Activated naive CD8-positive, alpha-beta T cell treated with anti-CD3 and anti-CD28 coated beads, Interleukin-2, amount 50 U/mL, for 24 hours (primary cell): ENCODE measurements around the gene SNX33.
"Not testable (repeated sequence)": the region's sequence is repeated elsewhere in the genome, so short reads cannot be mapped to it uniquely, and the experiment has no call there.

Source experiments
- ATAC-seq: fragments of 150-1000 bp; cut with Tn5 transposase; one replicate; pipeline ENCODE4 v1.10.0; 2021
- DNase-seq: peaks from one replicate; pipeline ENCODE4 v3.0.0; 2021
- H3K27ac Mint-ChIP-seq: one replicate; pipeline ENCODE4 v1.8.0; 2021; ENCODE audit warnings: mild to moderate bottlenecking, mixed read lengths
- H3K27me3 Mint-ChIP-seq: one replicate; pipeline ENCODE4 v1.8.0; 2021; ENCODE audit warnings: mixed read lengths
- H3K36me3 Mint-ChIP-seq: one replicate; pipeline ENCODE4 v1.8.0; 2021; ENCODE audit warnings: low read depth, mixed read lengths
- H3K4me1 Mint-ChIP-seq: one replicate; pipeline ENCODE4 v1.8.0; 2021; ENCODE audit warnings: mixed read lengths
- H3K4me3 Mint-ChIP-seq: one replicate; pipeline ENCODE4 v1.8.0; 2021; ENCODE audit warnings: mild to moderate bottlenecking, moderate library complexity, mixed read lengths
- H3K9me3 Mint-ChIP-seq: one replicate; pipeline ENCODE4 v1.8.0; 2021; ENCODE audit warnings: mixed read lengths

SNX33 gene

DNA sequence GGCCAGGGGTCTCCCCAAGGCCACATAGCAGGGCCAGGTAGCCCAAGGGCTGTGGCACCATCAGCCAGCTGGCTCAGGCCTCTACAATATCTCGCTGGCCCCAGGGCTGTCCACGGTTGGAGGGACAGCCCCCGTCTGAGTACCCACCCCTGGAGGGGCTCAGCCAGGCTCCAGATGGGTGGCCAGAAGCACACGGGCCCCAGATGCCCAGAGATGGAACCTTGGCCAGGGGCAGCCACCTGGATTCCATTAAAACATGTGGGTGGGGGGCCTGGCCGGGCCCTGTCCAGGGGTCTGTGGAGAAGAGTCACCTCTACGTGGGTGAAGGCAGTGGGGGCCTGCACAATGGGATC lies 56.5 kb downstream of the SNX33 start:
- no peaks in the 10 kb centered on the region for H3K36me3 Mint-ChIP-seq
- no peak for ATAC-seq
- H3K9me3 Mint-ChIP-seq = no peaks in the 10 kb centered on the region
- no peak overlapping the region for H3K27ac Mint-ChIP-seq
- H3K27me3 Mint-ChIP-seq = no peaks in the 10 kb centered on the region
- no peak for DNase-seq
- H3K4me3 Mint-ChIP-seq = no peak overlapping the region
- peaks cover 13% of the 10 kb centered on the region for H3K4me1 Mint-ChIP-seq

DNA sequence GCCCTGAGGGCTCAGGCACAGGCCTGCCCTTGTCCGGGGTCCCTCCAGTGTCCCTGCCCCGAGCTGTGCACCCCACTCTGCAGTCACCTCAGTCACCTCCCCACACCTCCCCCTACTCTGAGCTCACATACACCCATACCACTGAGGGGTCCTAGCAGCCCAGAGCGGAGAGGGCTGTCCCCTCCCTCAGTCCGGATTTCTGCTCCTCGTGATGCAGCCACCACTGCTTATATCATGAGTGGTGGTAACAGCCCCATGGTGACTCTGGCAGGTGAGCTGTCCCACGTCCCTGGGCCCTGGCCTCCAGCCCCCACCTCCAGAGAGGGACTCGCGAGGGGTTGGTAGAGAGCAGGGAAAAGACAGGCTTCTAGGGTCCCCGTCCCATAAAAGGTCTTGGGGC lies 56.9 kb downstream of the SNX33 start:
- no peaks in the 10 kb centered on the region for H3K36me3 Mint-ChIP-seq
- H3K27ac Mint-ChIP-seq = no peak overlapping the region
- H3K4me1 Mint-ChIP-seq = peaks cover 11% of the 10 kb centered on the region
- H3K27me3 Mint-ChIP-seq = no peaks in the 10 kb centered on the region
- ATAC-seq (no peak), DNase-seq (no peak)
- no peak overlapping the region for H3K4me3 Mint-ChIP-seq
- no peaks in the 10 kb centered on the region for H3K9me3 Mint-ChIP-seq

DNA sequence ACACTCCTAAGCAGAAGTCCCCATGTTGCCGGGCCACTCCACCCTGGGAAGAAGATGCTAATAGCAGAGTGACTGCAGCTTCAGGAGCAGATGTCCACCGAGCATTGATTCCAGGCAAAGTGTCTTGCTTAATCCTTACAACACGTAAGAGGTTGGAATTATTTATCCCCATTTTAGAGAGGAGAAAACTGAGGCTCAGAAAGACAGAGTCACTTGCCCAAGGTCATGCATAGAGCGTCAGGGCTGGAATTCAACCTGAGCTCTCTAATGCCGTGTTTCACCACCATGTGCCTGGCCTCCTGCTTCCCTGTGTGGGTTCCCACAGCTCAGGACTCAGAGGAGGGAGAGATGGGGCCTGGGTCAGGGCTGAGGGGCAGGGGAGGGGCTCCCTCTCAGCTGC lies 57.7 kb downstream of the SNX33 start:
- H3K4me1 Mint-ChIP-seq, H3K9me3 Mint-ChIP-seq, H3K4me3 Mint-ChIP-seq, DNase-seq, ATAC-seq, H3K27me3 Mint-ChIP-seq, H3K27ac Mint-ChIP-seq, H3K36me3 Mint-ChIP-seq: not testable (repeated sequence)

DNA sequence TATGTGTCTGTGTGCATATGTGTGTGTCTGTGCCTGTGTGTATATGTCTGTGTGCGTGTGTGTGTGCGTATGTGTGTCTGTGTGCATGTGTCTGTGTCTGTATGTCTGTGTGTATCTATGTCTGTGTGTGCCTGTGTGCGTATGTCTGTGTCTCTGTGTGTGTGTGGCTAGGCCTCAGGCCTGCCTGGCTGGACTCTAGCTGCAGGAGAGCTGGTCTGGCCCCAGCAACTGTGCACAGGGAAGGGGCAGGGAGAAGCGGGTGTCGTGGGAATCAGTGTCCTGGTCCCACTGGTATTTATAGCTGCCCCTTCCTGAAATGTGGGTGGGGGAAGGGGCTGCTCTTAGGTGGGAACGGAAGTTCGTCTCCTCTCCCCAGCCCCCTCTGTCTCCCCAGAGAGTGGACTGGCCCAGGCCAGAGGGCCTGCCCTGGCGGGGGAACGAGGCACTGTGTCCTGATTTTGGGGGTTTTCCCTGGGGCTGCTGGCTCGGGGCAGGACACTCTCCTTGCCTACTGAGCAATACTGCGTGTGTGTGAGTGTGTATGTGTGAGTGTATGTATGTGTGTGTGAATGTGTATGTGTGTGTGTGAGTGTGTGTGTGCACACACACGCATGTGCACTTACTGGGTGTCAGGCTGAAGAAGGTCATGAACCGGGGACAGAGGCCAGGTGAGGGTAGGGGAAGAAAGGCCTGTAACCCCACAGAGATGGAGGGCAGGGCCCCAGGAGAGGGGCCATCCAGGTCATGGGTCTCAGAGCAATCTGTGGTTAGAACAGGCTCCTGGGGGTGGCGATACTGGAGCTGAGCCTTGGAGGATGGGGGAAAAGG lies 58.4 kb downstream of the SNX33 start:
- peaks cover 5% of the 10 kb centered on the region for H3K4me1 Mint-ChIP-seq
- H3K9me3 Mint-ChIP-seq = no peaks in the 10 kb centered on the region
- ATAC-seq (no peak), DNase-seq (no peak)
- H3K4me3 Mint-ChIP-seq = no peak overlapping the region
- H3K36me3 Mint-ChIP-seq = no peaks in the 10 kb centered on the region
- no peak overlapping the region for H3K27ac Mint-ChIP-seq
- H3K27me3 Mint-ChIP-seq = no peaks in the 10 kb centered on the region

DNA sequence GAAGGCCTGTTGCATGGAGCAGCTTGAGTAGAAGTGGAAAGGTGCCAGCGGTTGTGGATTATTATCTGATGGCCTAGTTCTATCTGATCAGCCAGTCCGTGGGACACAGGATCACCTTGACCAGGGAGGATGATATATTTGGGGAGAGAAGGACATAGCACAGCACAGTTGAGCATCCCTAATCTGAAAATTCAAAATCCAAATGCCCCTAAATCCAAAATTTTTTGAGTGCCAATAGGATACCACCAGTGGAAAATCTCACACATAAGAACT lies 58.9 kb downstream of the SNX33 start:
- Mint-ChIP-seq H3K27ac (no peak overlapping the region), H3K4me1 (peaks cover 4% of the 10 kb centered on the region), H3K27me3 (peaks cover 2% of the 10 kb centered on the region), H3K9me3 (no peaks in the 10 kb centered on the region), H3K36me3 (no peaks in the 10 kb centered on the region), H3K4me3 (no peak overlapping the region)
- no peak for DNase-seq
- no peak for ATAC-seq

DNA sequence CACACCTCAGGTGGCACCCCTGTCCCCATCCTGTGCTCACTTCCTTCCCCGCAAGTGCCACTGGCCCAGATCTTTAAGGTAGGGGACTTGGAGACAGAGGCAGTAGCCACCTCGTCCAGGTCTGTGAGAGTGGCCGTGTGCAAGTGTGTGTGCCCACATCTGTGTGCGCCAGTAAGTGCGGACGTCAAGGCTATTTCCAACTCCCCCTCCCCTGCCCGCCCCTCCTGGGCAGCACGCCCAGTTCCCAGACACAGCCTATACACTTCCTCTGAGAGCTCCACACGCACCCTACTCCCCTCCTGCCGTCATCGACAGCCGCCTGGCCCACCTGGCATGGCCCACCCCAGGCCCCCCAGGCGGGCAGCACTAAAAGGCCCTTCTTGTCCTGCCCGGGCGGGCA lies 61.7 kb downstream of the SNX33 start:
- not testable (repeated sequence) for H3K9me3 Mint-ChIP-seq, H3K4me1 Mint-ChIP-seq
- peaks cover 15% of the 10 kb centered on the region for H3K27me3 Mint-ChIP-seq

DNA sequence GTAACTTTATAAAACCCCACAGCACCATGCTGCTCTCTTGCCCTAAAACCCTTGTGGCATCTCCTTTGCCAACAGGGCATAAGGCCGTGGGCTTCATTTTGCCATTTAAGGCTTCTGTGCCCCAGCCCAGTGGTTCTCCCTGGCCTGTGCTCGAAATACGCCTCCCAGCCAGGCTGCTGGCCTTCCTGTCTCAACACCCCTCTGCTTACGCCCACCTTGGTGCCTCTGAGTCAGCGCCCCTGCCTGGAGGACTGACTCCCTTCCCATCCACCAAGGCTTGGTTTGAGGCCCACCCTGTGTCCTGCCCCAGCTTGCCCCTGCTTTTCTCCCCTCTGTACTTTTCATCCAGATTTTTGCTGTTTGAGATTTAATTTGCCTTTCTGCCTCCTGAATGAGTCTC lies 63.2 kb downstream of the SNX33 start:
- H3K27ac Mint-ChIP-seq, H3K4me1 Mint-ChIP-seq, H3K36me3 Mint-ChIP-seq, H3K4me3 Mint-ChIP-seq, H3K9me3 Mint-ChIP-seq: not testable (repeated sequence)
- ATAC-seq (peak; percentile 67), DNase-seq (peak; percentile 29)
- peaks cover 17% of the 10 kb centered on the region for H3K27me3 Mint-ChIP-seq

More for the DNA sequence above, 61.7 kb downstream of the SNX33 start:
- H3K27ac Mint-ChIP-seq, H3K36me3 Mint-ChIP-seq, DNase-seq, H3K4me3 Mint-ChIP-seq, ATAC-seq: not testable (repeated sequence)

DNA sequence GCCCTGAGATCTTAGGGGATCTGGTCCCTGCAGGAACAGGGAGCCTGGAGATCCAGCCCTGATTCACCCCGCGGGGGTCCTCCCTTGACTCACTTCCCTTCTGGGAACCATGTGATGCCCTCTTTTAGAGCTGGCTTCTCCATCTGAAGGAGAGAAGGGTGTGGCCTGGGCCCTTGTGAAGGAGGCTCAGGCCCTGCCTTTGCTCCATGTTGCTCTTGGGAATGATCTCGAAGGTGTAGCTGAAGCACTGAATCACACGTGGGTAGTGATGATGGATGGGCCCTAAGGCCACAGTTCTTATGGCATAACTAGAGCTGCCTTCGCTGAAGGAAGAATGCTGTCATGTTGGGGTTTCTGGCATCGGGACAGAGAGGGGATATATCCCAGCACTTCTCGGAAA lies 63.8 kb downstream of the SNX33 start:
- not testable (repeated sequence) for H3K36me3 Mint-ChIP-seq

More for the DNA sequence above, 63.8 kb downstream of the SNX33 start:
- ATAC-seq, H3K4me3 Mint-ChIP-seq, H3K9me3 Mint-ChIP-seq, H3K4me1 Mint-ChIP-seq, DNase-seq, H3K27ac Mint-ChIP-seq: not testable (repeated sequence)
- peaks cover 17% of the 10 kb centered on the region for H3K27me3 Mint-ChIP-seq
